GM19025 (cell line): ENCODE measurements around the gene RBM10.

Experiments
- ATAC-seq: cut with Tn5 transposase; IDR thresholded peaks from one replicate; pipeline ENCODE4 v1.9.1; 2021; ENCODE audit warnings: mild to moderate bottlenecking, low read depth, moderate library complexity; ENCODE audit not compliant: unreplicated experiment

Gene RBM10

GRCh38 chrX:47146121-47146935 lies 1.3 kb downstream of the RBM10 start:
- no peak for ATAC-seq

GRCh38 chrX:47146936-47147859 lies 2.2 kb downstream of the RBM10 start:
- ATAC-seq: no peak

DNA sequence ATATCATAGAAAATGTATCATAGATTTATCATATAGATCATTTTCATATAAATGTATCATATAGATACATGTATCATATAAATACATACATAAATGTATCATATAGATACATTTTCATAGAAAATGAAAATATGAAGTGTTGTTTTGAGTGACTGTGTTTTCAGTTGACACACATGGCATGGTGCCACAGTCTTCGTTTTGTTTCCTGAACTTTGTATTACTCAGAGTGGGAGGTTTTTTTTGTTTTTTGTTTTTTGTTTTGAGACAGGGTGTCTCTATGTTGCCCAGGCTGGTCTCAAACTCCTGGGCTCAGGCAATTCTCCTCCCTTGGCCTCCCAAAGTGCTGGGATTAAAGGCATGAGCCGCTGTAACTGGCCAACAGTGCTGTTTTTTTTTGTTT lies 3.9 kb downstream of the RBM10 start:
- ATAC-seq: no peak

- no peak for ATAC-seq
These were observed 6.4 kb downstream of the RBM10 start for GRCh38 chrX:47151435-47151834.

- ATAC-seq: no peak
These were observed 11.8 kb downstream of the RBM10 start for GRCh38 chrX:47156611-47157520.

- no peak for ATAC-seq
These were observed 13.1 kb downstream of the RBM10 start for GRCh38 chrX:47158131-47158530.

GRCh38 chrX:47158781-47159180 lies 13.8 kb downstream of the RBM10 start:
- ATAC-seq: no peak

DNA sequence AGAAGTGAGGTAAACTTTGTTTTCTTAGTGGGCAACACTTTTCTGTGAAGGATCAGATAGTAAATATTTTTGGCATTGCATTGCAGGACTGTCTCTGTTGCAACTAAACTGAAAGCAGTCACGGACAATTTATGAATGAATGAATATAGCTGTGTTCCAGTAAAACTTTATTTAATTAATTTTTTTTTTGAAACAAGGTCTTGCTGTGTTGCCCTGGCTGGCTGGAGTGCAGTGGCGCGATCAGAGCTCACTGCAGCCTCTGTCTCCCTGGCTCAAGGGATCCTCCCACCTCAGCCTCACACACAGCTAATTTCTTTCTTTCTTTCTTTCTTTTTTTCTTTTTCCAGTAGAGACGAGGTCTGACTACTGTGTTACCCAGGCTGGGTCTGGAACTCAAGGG lies 15.8 kb downstream of the RBM10 start:
- ATAC-seq: no peak

GRCh38 chrX:47162927-47163583 lies 18.0 kb downstream of the RBM10 start:
- ATAC-seq: no peak

DNA sequence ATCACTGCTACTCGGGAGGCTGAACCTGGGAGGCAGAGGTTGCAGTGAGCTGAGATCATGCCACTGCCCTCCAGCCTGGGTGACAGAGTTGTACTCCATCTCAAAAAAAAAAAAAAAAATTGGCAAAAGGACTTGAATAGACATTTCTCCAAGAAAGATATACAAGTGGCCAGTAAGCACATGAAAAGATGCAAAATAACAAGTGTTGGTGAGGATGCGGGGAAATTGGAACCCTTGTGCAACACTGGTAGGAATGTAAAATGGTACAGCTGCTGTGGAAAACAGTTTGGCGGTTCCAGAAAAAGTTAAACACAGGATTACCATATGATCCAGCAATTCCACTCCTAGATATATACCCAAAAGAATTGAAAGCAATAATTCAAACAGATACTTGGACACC lies 19.4 kb downstream of the RBM10 start:
- ATAC-seq: no peak

- ATAC-seq: no peak
These were observed 21.1 kb downstream of the RBM10 start for GRCh38 chrX:47166126-47166525.

DNA sequence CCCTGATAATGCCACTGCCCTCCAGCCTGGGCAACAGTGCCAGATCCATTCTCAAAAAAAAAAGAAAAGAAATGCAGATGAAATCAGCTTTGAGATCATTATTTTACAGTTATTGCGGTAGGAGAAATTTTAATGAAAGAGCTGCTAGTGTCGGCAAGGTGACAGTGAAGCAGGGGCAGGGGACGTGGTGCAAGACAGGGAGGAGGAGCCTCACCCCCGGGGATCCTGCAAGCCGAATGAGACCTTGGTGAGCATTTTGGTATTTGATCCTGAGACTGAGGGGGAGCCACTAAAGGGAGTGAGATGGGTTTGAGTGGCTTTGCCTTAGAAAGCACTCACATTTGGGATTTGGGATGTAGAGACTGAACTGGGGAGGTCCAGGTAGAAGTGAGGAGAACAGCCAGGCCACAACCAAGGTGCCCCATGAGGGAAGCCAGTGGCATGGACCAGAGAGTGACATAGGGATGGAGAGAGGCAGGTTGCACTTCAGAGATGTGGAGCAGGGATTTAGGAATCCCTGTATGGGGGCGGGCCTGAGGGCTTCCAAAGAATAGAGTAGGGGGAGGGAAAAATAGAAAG lies 23.6 kb downstream of the RBM10 start:
- no peak for ATAC-seq

GRCh38 chrX:47169273-47169672 lies 24.3 kb downstream of the RBM10 start:
- no peak for ATAC-seq

- no peak for ATAC-seq
These were observed 24.9 kb downstream of the RBM10 start for GRCh38 chrX:47169726-47170515.

- no peak for ATAC-seq
These were observed 26.1 kb downstream of the RBM10 start for GRCh38 chrX:47170861-47171692.

- no peak for ATAC-seq
These were observed 27.0 kb downstream of the RBM10 start for GRCh38 chrX:47171996-47172395.

GRCh38 chrX:47172549-47172948 lies 27.5 kb downstream of the RBM10 start:
- ATAC-seq: no peak
